Activated naive CD8-positive, alpha-beta T cell treated with anti-CD3 and anti-CD28 coated beads, Interleukin-2, amount 10 ng/mL, durations not matched to agents 7 days and 5 days (primary cell): Measurements from ENCODE around the gene PLCD1. TPM values are rescaled to one million over a fixed set of nuclear protein-coding genes. Genes with fewer than 3 reads are reported as not detected.
"Not testable (repeated sequence)": the region's sequence is repeated elsewhere in the genome, so short reads cannot be mapped to it uniquely, and the experiment has no call there.

ENCODE experiments used
- ATAC-seq: fragments of 150-1000 bp; cut with Tn5 transposase; one replicate; pipeline ENCODE4 v1.10.0; 2021; ENCODE audit warnings: low read depth, moderate library complexity
- POLR2A ChIA-PET: fragments of 350-600 bp; sonication (Branson Sonifier 250); formaldehyde crosslinking; loops from one replicate; lab custom pipeline; 2021; ENCODE audit warnings: antibody characterized with exemption; lab: Charles Lee
- DNase-seq: peaks from one replicate; pipeline ENCODE4 v3.0.0; 2021
- H3K27ac Mint-ChIP-seq: one replicate; pipeline ENCODE4 v1.8.0; 2022; ENCODE audit warnings: mild to moderate bottlenecking, mixed read lengths
- H3K27me3 Mint-ChIP-seq: one replicate; pipeline ENCODE4 v1.8.0; 2022; ENCODE audit warnings: mild to moderate bottlenecking, moderate library complexity, mixed read lengths
- H3K36me3 Mint-ChIP-seq: one replicate; pipeline ENCODE4 v1.8.0; 2021; ENCODE audit warnings: mild to moderate bottlenecking, mixed read lengths
- H3K4me1 Mint-ChIP-seq: one replicate; pipeline ENCODE4 v1.8.0; 2021; ENCODE audit warnings: mixed read lengths
- H3K4me3 Mint-ChIP-seq: one replicate; pipeline ENCODE4 v1.8.0; 2022; ENCODE audit warnings: mild to moderate bottlenecking, moderate library complexity, mixed read lengths
- H3K9me3 Mint-ChIP-seq: one replicate; pipeline ENCODE4 v1.8.0; 2021; ENCODE audit warnings: mixed read lengths
- total RNA-seq, 2 experiments: library from RNA; stranded (reverse); gene quantifications; one replicate each; pipeline ENCODE4 v1.2.3, GENCODE V29; 2021

PLCD1 gene
- total RNA-seq = 10 to 100 TPM; 36.5 to 45.4 TPM

GRCh38 chr3:38029400-38030125 lies at the start of gene PLCD1:
Gene PLCD1 (minus strand): TSS chr3:38029642. CDS start chr3:38029539, 103 bp downstream.
- H3K9me3 Mint-ChIP-seq = no peaks in the 10 kb centered on the region
- H3K4me3 Mint-ChIP-seq = peak within 1 kb of the TSS; percentile 39
- no peak within 1 kb of the TSS for H3K27ac Mint-ChIP-seq
- ATAC-seq = no peak
- POLR2A ChIA-PET = interaction anchor here (1.5 to 1.7 kb wide), 2 partner anchors 9 to 135 kb away, joined by 4 to 8 read pairs; partner anchors contain the start of genes DLEC1 and OXSR1
- peaks cover 38% of the 10 kb centered on the region for H3K27me3 Mint-ChIP-seq
- no peaks in the 10 kb centered on the region for H3K36me3 Mint-ChIP-seq
- no peak for DNase-seq
- peaks cover 12% of the 10 kb centered on the region for H3K4me1 Mint-ChIP-seq

- ATAC-seq, POLR2A ChIA-PET, H3K27me3 Mint-ChIP-seq, H3K4me1 Mint-ChIP-seq, H3K4me3 Mint-ChIP-seq, H3K27ac Mint-ChIP-seq, DNase-seq, H3K9me3 Mint-ChIP-seq, H3K36me3 Mint-ChIP-seq: not testable (repeated sequence)
Measured at GRCh38 chr3:38077073-38077472, 47.6 kb upstream of the PLCD1 start.

GRCh38 chr3:38070013-38070412 lies 40.6 kb upstream of the PLCD1 start:
- Mint-ChIP-seq H3K27ac (no peak overlapping the region), H3K9me3 (peaks cover 3% of the 10 kb centered on the region), H3K4me3 (no peak overlapping the region), H3K4me1 (no peaks in the 10 kb centered on the region), H3K27me3 (peaks cover 8% of the 10 kb centered on the region), H3K36me3 (no peaks in the 10 kb centered on the region)
- DNase-seq (no peak), ATAC-seq (no peak)
- POLR2A ChIA-PET = no interaction called here

GRCh38 chr3:38067508-38068233 lies 38.2 kb upstream of the PLCD1 start:
- ATAC-seq (no peak), DNase-seq (no peak)
- H3K4me1 Mint-ChIP-seq = no peaks in the 10 kb centered on the region
- no peak overlapping the region for H3K27ac Mint-ChIP-seq
- H3K9me3 Mint-ChIP-seq = peaks cover 3% of the 10 kb centered on the region
- no peak overlapping the region for H3K4me3 Mint-ChIP-seq
- H3K27me3 Mint-ChIP-seq = peaks cover 8% of the 10 kb centered on the region
- no peaks in the 10 kb centered on the region for H3K36me3 Mint-ChIP-seq
- POLR2A ChIA-PET = no interaction called here

GRCh38 chr3:38064453-38064852 lies 35.0 kb upstream of the PLCD1 start:
- DNase-seq = not testable (repeated sequence)

GRCh38 chr3:38062809-38063208 lies 33.4 kb upstream of the PLCD1 start:
- H3K36me3 Mint-ChIP-seq = no peaks in the 10 kb centered on the region
- no peak overlapping the region for H3K27ac Mint-ChIP-seq
- peaks cover 3% of the 10 kb centered on the region for H3K9me3 Mint-ChIP-seq
- H3K27me3 Mint-ChIP-seq = peaks cover 10% of the 10 kb centered on the region
- DNase-seq = no peak
- no peak overlapping the region for H3K4me3 Mint-ChIP-seq
- peaks cover 3% of the 10 kb centered on the region for H3K4me1 Mint-ChIP-seq
- POLR2A ChIA-PET = no interaction called here
- ATAC-seq = no peak

More at GRCh38 chr3:38064453-38064852, 35.0 kb upstream of the PLCD1 start:
- H3K9me3 Mint-ChIP-seq, H3K4me1 Mint-ChIP-seq, POLR2A ChIA-PET, H3K36me3 Mint-ChIP-seq, H3K27ac Mint-ChIP-seq, H3K4me3 Mint-ChIP-seq, H3K27me3 Mint-ChIP-seq, ATAC-seq: not testable (repeated sequence)

GRCh38 chr3:38059591-38059990 lies 30.1 kb upstream of the PLCD1 start:
- H3K27me3 Mint-ChIP-seq = peaks cover 2% of the 10 kb centered on the region
- no peak for DNase-seq
- no peak overlapping the region for H3K27ac Mint-ChIP-seq
- H3K4me3 Mint-ChIP-seq = no peak overlapping the region
- H3K9me3 Mint-ChIP-seq = no peaks in the 10 kb centered on the region
- POLR2A ChIA-PET = no interaction called here
- ATAC-seq = no peak
- peaks cover 9% of the 10 kb centered on the region for H3K4me1 Mint-ChIP-seq
- no peaks in the 10 kb centered on the region for H3K36me3 Mint-ChIP-seq

- peaks cover 10% of the 10 kb centered on the region for H3K4me1 Mint-ChIP-seq
- no peaks in the 10 kb centered on the region for H3K36me3 Mint-ChIP-seq
- no peaks in the 10 kb centered on the region for H3K9me3 Mint-ChIP-seq
- POLR2A ChIA-PET = no interaction called here
- no peak for DNase-seq
- ATAC-seq = no peak
- peaks cover 2% of the 10 kb centered on the region for H3K27me3 Mint-ChIP-seq
- no peak overlapping the region for H3K27ac Mint-ChIP-seq
- H3K4me3 Mint-ChIP-seq = no peak overlapping the region
Measured at GRCh38 chr3:38059148-38059547, 29.7 kb upstream of the PLCD1 start.

- POLR2A ChIA-PET = no interaction called here
- H3K9me3 Mint-ChIP-seq = no peaks in the 10 kb centered on the region
- H3K4me3 Mint-ChIP-seq = no peak overlapping the region
- ATAC-seq (peak; percentile 50), DNase-seq (no peak)
- peaks cover 7% of the 10 kb centered on the region for H3K4me1 Mint-ChIP-seq
- H3K27me3 Mint-ChIP-seq = no peaks in the 10 kb centered on the region
- peak overlapping the region; percentile 18 for H3K27ac Mint-ChIP-seq
- H3K36me3 Mint-ChIP-seq = no peaks in the 10 kb centered on the region
Measured at GRCh38 chr3:38054499-38055001, 25.1 kb upstream of the PLCD1 start.

- H3K4me1 Mint-ChIP-seq, ATAC-seq, H3K4me3 Mint-ChIP-seq, DNase-seq, H3K9me3 Mint-ChIP-seq, POLR2A ChIA-PET, H3K36me3 Mint-ChIP-seq, H3K27ac Mint-ChIP-seq, H3K27me3 Mint-ChIP-seq: not testable (repeated sequence)
Measured at GRCh38 chr3:38053813-38054498, 24.5 kb upstream of the PLCD1 start.

GRCh38 chr3:38053286-38053685 lies 23.8 kb upstream of the PLCD1 start:
- DNase-seq, H3K27ac Mint-ChIP-seq, H3K9me3 Mint-ChIP-seq, H3K27me3 Mint-ChIP-seq, H3K36me3 Mint-ChIP-seq, H3K4me1 Mint-ChIP-seq, POLR2A ChIA-PET, ATAC-seq, H3K4me3 Mint-ChIP-seq: not testable (repeated sequence)

- Mint-ChIP-seq H3K9me3 (no peaks in the 10 kb centered on the region), H3K27ac (no peak overlapping the region), H3K4me3 (no peak overlapping the region), H3K27me3 (no peaks in the 10 kb centered on the region), H3K36me3 (no peaks in the 10 kb centered on the region), H3K4me1 (peaks cover 7% of the 10 kb centered on the region)
- DNase-seq (no peak), ATAC-seq (no peak)
- POLR2A ChIA-PET = no interaction called here
Measured at GRCh38 chr3:38051131-38051530, 21.7 kb upstream of the PLCD1 start.

- H3K36me3 Mint-ChIP-seq = no peaks in the 10 kb centered on the region
- no peaks in the 10 kb centered on the region for H3K27me3 Mint-ChIP-seq
- DNase-seq (no peak), ATAC-seq (no peak)
- H3K4me1 Mint-ChIP-seq = peaks cover 2% of the 10 kb centered on the region
- POLR2A ChIA-PET = no interaction called here
- H3K4me3 Mint-ChIP-seq = no peak overlapping the region
- no peaks in the 10 kb centered on the region for H3K9me3 Mint-ChIP-seq
- no peak overlapping the region for H3K27ac Mint-ChIP-seq
Measured at GRCh38 chr3:38049358-38050126, 20.1 kb upstream of the PLCD1 start.
